NCI-H748 (cell line): Measurements from ENCODE around the gene HSPA1A.
"Not testable (repeated sequence)": the region's sequence is repeated elsewhere in the genome, so short reads cannot be mapped to it uniquely, and the experiment has no call there.

Experiments
- DNase-seq: peaks from one replicate; lab custom pipeline; 2025; ENCODE audit not compliant: unreplicated experiment; lab: John Stamatoyannopoulos, UW

The HSPA1A gene

DNA sequence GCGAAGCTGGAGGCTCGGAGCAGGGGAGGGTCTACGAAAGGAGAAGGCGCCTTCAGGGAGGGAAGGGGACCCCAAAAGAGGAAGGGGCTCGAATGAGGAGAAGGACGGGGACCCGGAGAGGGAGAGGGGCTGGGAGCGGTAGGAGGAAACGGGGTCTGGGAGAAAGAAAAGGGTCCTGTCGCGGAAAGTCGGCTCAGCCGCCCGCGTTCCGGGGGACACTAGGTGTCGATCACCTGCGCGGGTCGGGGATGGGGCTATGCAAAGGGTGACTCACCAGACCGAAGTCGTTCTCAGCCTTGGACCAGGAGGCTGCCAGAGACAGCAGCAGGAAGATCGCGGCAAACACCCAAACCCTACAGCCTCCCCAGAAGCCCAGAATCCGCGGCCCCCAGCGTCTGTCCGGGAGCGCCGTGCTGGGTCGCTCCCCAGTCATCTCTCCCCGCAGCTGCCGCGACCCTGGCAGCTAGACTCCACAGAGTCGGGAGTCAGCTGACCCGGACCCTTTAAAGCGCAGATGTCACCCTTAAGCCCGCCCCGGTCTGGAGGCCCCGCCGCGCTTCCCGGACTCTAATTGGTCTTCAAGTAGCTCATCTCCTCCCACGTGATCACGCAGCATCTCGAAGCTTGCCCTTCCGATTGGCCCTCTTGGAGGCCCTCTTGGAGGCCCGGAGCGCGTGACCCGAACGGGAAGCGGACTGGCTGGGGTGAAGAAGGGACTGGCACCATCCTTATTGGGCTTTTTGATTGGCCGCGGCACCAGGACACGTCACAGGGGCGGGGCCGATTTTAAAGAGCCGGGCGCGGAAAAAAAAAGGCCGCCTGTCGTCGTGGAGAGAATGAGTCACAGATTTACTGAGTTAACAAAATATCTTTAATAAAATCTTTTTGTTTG is 47.2 kb downstream of the HSPA1A start, which contains the start of gene NEU1:
Gene NEU1 (minus strand): TSS at position 478 of the 892 bp plus-strand sequence. CDS start 45 bp downstream, at position 433.
- peak; percentile 100 for DNase-seq

DNA sequence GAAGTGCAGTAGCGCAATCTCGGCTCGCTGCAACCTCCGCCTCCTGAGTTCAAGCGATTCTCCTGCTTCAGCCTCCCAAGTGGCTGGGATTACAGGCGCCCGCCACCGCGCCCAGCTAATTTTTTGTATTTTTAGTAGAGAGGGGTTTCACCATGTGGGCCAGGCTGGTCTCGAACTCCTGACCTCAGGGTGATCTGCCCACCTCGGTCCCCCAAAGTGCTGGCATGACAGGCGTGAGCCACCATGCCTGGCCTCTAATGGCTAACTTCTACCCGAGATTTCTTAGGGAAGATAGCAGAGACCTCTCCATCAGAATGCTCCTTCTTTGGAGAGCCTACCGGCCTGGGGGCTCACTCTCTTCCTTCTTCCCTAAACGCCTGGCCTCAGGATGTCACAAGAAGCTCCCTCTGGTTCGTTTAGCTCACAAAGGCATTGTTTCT is 48.8 kb downstream of the HSPA1A start:
- DNase-seq: not testable (repeated sequence)

DNA sequence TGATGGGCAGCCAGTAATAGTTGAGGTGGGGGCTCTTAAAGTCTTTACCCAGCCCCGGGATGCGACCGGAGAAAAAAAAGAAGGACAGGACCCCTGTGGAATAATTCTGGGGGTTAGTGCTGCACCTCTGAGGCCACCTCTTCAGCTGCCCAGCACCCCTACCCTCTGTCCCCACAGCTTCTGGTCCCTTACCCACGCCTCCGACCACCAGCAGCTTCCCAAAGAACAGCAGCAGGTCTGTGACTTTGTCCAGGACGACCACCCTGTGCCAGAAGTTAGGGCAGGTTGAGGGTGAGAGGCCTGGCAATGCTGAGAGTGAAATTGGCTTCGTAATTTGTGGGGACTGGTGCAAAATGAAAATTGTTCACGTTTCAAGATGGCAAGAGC is 49.5 kb downstream of the HSPA1A start:
- no peak for DNase-seq

DNA sequence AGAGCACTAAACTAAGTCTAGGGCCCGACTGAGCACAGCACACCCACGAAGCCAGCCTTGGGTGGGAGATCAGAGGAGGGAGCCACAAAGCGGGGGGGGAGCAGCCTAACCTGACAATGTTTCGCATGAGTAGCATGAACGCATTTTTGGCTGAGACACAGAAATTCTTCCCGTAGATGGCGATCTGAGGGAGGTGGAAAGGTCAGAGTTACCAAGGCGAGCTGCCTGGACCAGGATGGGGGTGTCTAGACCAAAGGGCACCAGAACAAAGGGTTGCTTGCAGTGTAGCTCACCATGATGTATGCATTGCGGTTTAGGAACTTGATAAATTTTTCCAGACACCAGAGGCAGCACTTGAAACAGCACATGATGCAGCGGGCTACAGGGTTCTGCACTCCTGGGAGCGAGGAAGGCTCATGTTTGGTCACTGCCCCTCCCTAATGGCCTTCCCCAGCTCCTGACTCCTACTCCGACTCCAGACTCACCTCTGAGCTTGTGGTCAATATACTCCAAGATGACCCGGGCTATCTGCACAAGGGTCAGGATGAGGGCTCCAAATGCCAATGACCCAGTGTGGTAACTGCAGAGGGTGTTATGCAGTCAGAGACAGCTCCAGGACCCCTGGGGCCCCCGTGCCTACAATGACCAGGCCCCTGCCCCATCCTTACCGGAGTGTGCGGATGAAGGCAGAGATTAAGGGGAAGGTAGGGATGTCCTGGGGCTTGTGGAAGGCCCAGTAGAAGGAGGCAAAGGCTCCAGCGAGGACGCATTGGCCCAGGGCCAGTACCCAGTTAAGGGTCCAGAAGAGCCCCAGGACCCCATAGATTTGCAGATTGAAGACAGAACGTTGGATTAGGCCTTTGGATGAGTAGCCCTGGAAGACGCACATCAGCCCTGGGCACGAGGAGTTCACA is 50.1 kb downstream of the HSPA1A start:
- DNase-seq: no peak
